Activated T-helper 17 cell treated with anti-CD3 and anti-CD28 coated beads, Interleukin-2, amount 50 U/mL, for 72 hours (primary cell): ENCODE measurements around the gene C10orf71. TPM values are rescaled to one million over a fixed set of nuclear protein-coding genes. Genes with fewer than 3 reads are reported as not detected.

Experiments used
- ATAC-seq: fragments of 150-1000 bp; cut with Tn5 transposase; replicated peaks from 2 replicates; pipeline ENCODE4 v1.10.0; 2021; ENCODE audit warnings: mild to moderate bottlenecking, moderate library complexity
- H3K27ac Mint-ChIP-seq: one replicate; pipeline ENCODE4 v1.8.0; 2022; ENCODE audit warnings: mixed read lengths
- H3K27me3 Mint-ChIP-seq: one replicate; pipeline ENCODE4 v1.8.0; 2022; ENCODE audit warnings: mixed read lengths
- H3K36me3 Mint-ChIP-seq: one replicate; pipeline ENCODE4 v1.8.0; 2022; ENCODE audit warnings: low read depth, mild to moderate bottlenecking, mixed read lengths
- H3K4me1 Mint-ChIP-seq: one replicate; pipeline ENCODE4 v1.8.0; 2022; ENCODE audit warnings: mixed read lengths
- H3K4me3 Mint-ChIP-seq: one replicate; pipeline ENCODE4 v1.8.0; 2022; ENCODE audit warnings: mild to moderate bottlenecking, mixed read lengths
- H3K9me3 Mint-ChIP-seq: one replicate; pipeline ENCODE4 v1.8.0; 2022; ENCODE audit warnings: mixed read lengths
- total RNA-seq, 2 donors: library from RNA; stranded (reverse); gene quantifications; one replicate each; pipeline ENCODE4 v1.2.3, GENCODE V29; 2022

The C10orf71 gene
- total RNA-seq, 2 donors from 2014 or later = not detected

- Mint-ChIP-seq H3K27me3 (peaks cover 5% of the 10 kb centered on the region), H3K9me3 (no peaks in the 10 kb centered on the region)
- ATAC-seq = no peak
Measured at GRCh38 chr10:49282306-49282705, 16.7 kb upstream of the C10orf71 start.

GRCh38 chr10:49282879-49283341, 16.1 kb upstream of the C10orf71 start:
- H3K4me1 Mint-ChIP-seq = peaks cover 5% of the 10 kb centered on the region
- no peak overlapping the region for H3K4me3 Mint-ChIP-seq
- ATAC-seq = no peak
- H3K36me3 Mint-ChIP-seq = no peaks in the 10 kb centered on the region
- H3K27ac Mint-ChIP-seq = no peak overlapping the region
- no peaks in the 10 kb centered on the region for H3K9me3 Mint-ChIP-seq
- peaks cover 8% of the 10 kb centered on the region for H3K27me3 Mint-ChIP-seq

More at GRCh38 chr10:49282306-49282705, 16.7 kb upstream of the C10orf71 start:
- Mint-ChIP-seq H3K4me1 (peaks cover 5% of the 10 kb centered on the region), H3K27ac (no peak overlapping the region), H3K4me3 (no peak overlapping the region), H3K36me3 (no peaks in the 10 kb centered on the region)

- no peaks in the 10 kb centered on the region for H3K9me3 Mint-ChIP-seq
- no peaks in the 10 kb centered on the region for H3K36me3 Mint-ChIP-seq
- no peak overlapping the region for H3K27ac Mint-ChIP-seq
- H3K4me1 Mint-ChIP-seq = peaks cover 5% of the 10 kb centered on the region
- peaks cover 8% of the 10 kb centered on the region for H3K27me3 Mint-ChIP-seq
- ATAC-seq = no peak
- no peak overlapping the region for H3K4me3 Mint-ChIP-seq
Measured at GRCh38 chr10:49283491-49283890, 15.5 kb upstream of the C10orf71 start.

- ATAC-seq = no peak
- Mint-ChIP-seq H3K36me3 (no peaks in the 10 kb centered on the region), H3K27ac (no peak overlapping the region), H3K9me3 (no peaks in the 10 kb centered on the region), H3K27me3 (peaks cover 6% of the 10 kb centered on the region), H3K4me3 (no peak overlapping the region), H3K4me1 (peaks cover 5% of the 10 kb centered on the region)
Measured at GRCh38 chr10:49284356-49284755, 14.6 kb upstream of the C10orf71 start.

- peak; percentile 85 for ATAC-seq
- Mint-ChIP-seq H3K4me1 (peaks cover 5% of the 10 kb centered on the region), H3K27ac (no peak overlapping the region), H3K9me3 (no peaks in the 10 kb centered on the region), H3K36me3 (no peaks in the 10 kb centered on the region), H3K4me3 (no peak overlapping the region), H3K27me3 (peaks cover 4% of the 10 kb centered on the region)
Measured at GRCh38 chr10:49285232-49285631, 13.7 kb upstream of the C10orf71 start.

- no peak for ATAC-seq
- no peaks in the 10 kb centered on the region for H3K36me3 Mint-ChIP-seq
- H3K27ac Mint-ChIP-seq = no peak overlapping the region
Measured at GRCh38 chr10:49286686-49287085, 12.3 kb upstream of the C10orf71 start.

GRCh38 chr10:49287689-49288340, 11.2 kb upstream of the C10orf71 start:
- Mint-ChIP-seq H3K4me3 (no peak overlapping the region), H3K27ac (no peak overlapping the region), H3K9me3 (no peaks in the 10 kb centered on the region), H3K27me3 (peaks cover 7% of the 10 kb centered on the region), H3K36me3 (no peaks in the 10 kb centered on the region), H3K4me1 (peaks cover 5% of the 10 kb centered on the region)
- no peak for ATAC-seq

More at GRCh38 chr10:49286686-49287085, 12.3 kb upstream of the C10orf71 start:
- Mint-ChIP-seq H3K4me3 (no peak overlapping the region), H3K9me3 (no peaks in the 10 kb centered on the region), H3K4me1 (peaks cover 5% of the 10 kb centered on the region), H3K27me3 (peaks cover 7% of the 10 kb centered on the region)

GRCh38 chr10:49288341-49289065, 10.5 kb upstream of the C10orf71 start:
- Mint-ChIP-seq H3K36me3 (no peaks in the 10 kb centered on the region), H3K27me3 (peaks cover 11% of the 10 kb centered on the region), H3K4me1 (peaks cover 5% of the 10 kb centered on the region), H3K9me3 (no peaks in the 10 kb centered on the region), H3K27ac (no peak overlapping the region), H3K4me3 (no peak overlapping the region)
- no peak for ATAC-seq

GRCh38 chr10:49289480-49289879, 9.5 kb upstream of the C10orf71 start:
- no peak for ATAC-seq
- Mint-ChIP-seq H3K36me3 (no peaks in the 10 kb centered on the region), H3K27ac (no peak overlapping the region), H3K9me3 (no peaks in the 10 kb centered on the region), H3K4me3 (no peak overlapping the region), H3K27me3 (peaks cover 11% of the 10 kb centered on the region), H3K4me1 (peaks cover 5% of the 10 kb centered on the region)

- H3K27ac Mint-ChIP-seq = no peak overlapping the region
Measured at GRCh38 chr10:49290131-49290530, 8.8 kb upstream of the C10orf71 start.

GRCh38 chr10:49290607-49291006, 8.4 kb upstream of the C10orf71 start:
- ATAC-seq = no peak
- peaks cover 11% of the 10 kb centered on the region for H3K27me3 Mint-ChIP-seq
- H3K4me1 Mint-ChIP-seq = peaks cover under 1% of the 10 kb centered on the region
- no peak overlapping the region for H3K27ac Mint-ChIP-seq
- H3K36me3 Mint-ChIP-seq = no peaks in the 10 kb centered on the region
- H3K9me3 Mint-ChIP-seq = no peaks in the 10 kb centered on the region
- no peak overlapping the region for H3K4me3 Mint-ChIP-seq

More at GRCh38 chr10:49290131-49290530, 8.8 kb upstream of the C10orf71 start:
- no peak overlapping the region for H3K4me3 Mint-ChIP-seq
- peaks cover 3% of the 10 kb centered on the region for H3K4me1 Mint-ChIP-seq
- H3K9me3 Mint-ChIP-seq = no peaks in the 10 kb centered on the region
- H3K36me3 Mint-ChIP-seq = no peaks in the 10 kb centered on the region
- peaks cover 11% of the 10 kb centered on the region for H3K27me3 Mint-ChIP-seq
- ATAC-seq = no peak

GRCh38 chr10:49292565-49293207, 6.3 kb upstream of the C10orf71 start:
- H3K36me3 Mint-ChIP-seq = no peaks in the 10 kb centered on the region
- no peak overlapping the region for H3K4me3 Mint-ChIP-seq
- H3K4me1 Mint-ChIP-seq = peaks cover 4% of the 10 kb centered on the region
- no peak for ATAC-seq
- H3K27me3 Mint-ChIP-seq = peaks cover 8% of the 10 kb centered on the region
- no peak overlapping the region for H3K27ac Mint-ChIP-seq
- no peaks in the 10 kb centered on the region for H3K9me3 Mint-ChIP-seq

GRCh38 chr10:49293208-49293603, 5.8 kb upstream of the C10orf71 start:
- Mint-ChIP-seq H3K4me3 (no peak overlapping the region), H3K27ac (no peak overlapping the region), H3K36me3 (no peaks in the 10 kb centered on the region), H3K4me1 (peaks cover 4% of the 10 kb centered on the region), H3K9me3 (no peaks in the 10 kb centered on the region), H3K27me3 (peaks cover 8% of the 10 kb centered on the region)
- no peak for ATAC-seq

- no peak overlapping the region for H3K27ac Mint-ChIP-seq
- H3K4me1 Mint-ChIP-seq = peaks cover 4% of the 10 kb centered on the region
- H3K36me3 Mint-ChIP-seq = no peaks in the 10 kb centered on the region
- no peak overlapping the region for H3K4me3 Mint-ChIP-seq
- H3K9me3 Mint-ChIP-seq = no peaks in the 10 kb centered on the region
- no peak for ATAC-seq
- peaks cover 8% of the 10 kb centered on the region for H3K27me3 Mint-ChIP-seq
Measured at GRCh38 chr10:49294731-49295130, 4.2 kb upstream of the C10orf71 start.

- no peak for ATAC-seq
- Mint-ChIP-seq H3K9me3 (no peaks in the 10 kb centered on the region), H3K27ac (no peak overlapping the region), H3K4me3 (no peak overlapping the region), H3K36me3 (no peaks in the 10 kb centered on the region), H3K4me1 (peaks cover 4% of the 10 kb centered on the region), H3K27me3 (peaks cover 8% of the 10 kb centered on the region)
Measured at GRCh38 chr10:49295297-49295696, 3.7 kb upstream of the C10orf71 start.
